ENCODE results near the gene MAP2K4.

DNA sequence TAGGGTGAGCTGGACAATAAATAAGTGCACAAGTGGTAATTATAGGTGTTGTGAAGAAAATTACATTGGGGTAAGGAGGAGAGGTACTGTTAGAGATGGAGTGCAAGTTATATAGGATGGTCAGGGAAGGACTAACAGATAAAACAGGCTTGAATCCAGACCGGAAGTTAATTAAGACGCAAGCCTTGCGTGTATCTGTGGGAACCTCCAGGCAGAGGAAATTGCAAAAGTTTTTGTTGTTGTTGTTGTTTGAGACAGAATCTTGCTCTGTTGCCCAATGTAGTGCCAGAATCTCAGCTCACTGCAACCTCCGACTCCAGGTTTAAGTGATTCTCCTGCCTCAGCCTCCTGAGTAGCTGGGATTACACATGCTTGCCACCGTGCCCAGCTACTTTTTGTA, 21.0 kb upstream of the MAP2K4 start:
- TF ChIP-seq, protein P1, sequence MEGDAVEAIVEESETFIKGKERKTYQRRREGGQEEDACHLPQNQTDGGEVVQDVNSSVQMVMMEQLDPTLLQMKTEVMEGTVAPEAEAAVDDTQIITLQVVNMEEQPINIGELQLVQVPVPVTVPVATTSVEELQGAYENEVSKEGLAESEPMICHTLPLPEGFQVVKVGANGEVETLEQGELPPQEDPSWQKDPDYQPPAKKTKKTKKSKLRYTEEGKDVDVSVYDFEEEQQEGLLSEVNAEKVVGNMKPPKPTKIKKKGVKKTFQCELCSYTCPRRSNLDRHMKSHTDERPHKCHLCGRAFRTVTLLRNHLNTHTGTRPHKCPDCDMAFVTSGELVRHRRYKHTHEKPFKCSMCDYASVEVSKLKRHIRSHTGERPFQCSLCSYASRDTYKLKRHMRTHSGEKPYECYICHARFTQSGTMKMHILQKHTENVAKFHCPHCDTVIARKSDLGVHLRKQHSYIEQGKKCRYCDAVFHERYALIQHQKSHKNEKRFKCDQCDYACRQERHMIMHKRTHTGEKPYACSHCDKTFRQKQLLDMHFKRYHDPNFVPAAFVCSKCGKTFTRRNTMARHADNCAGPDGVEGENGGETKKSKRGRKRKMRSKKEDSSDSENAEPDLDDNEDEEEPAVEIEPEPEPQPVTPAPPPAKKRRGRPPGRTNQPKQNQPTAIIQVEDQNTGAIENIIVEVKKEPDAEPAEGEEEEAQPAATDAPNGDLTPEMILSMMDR (IDR thresholded peaks at IDR 0.05): no peak
- TF ChIP-seq EP300 (IDR thresholded peaks at IDR 0.05) (no peak), POLR2A (IDR thresholded peaks at IDR 0.05; ENCODE audit: low read depth) (no peak)
